ENCODE data around the gene MRLN. TPM values are rescaled to one million over a fixed set of nuclear protein-coding genes. Genes with fewer than 3 reads are reported as not detected.
A peak's percentile ranks its signal among the peaks of the same experiment; 100 is the strongest.

MRLN gene
- total RNA-seq, 1 donor from 2014 or later, result not detected

- peaks cover 6% of the 10 kb centered on the region for H3K27me3 Mint-ChIP-seq (ENCODE audit: insufficient read depth, low read depth)
- peak within 1 kb of the TSS; percentile 89 for H3K4me3 ChIP-seq
- H3K4me3 Mint-ChIP-seq, result peak within 1 kb of the TSS; percentile 92
- H3K9ac ChIP-seq, result peak within 1 kb of the TSS; percentile 78
- H3K36me3 Mint-ChIP-seq, result peaks cover 7% of the 10 kb centered on the region
- peak within 1 kb of the TSS; percentile 96 for H2AFZ ChIP-seq (replicated peaks)
- H3K27me3 ChIP-seq, result peaks cover 12% of the 10 kb centered on the region
- peaks cover 41% of the 10 kb centered on the region for H3K79me2 ChIP-seq (ENCODE audit: low read depth)
- H3K9me3 ChIP-seq (ENCODE audit: low read depth), result no peaks in the 10 kb centered on the region
- peaks cover 8% of the 10 kb centered on the region for H3K4me1 ChIP-seq
- peak within 1 kb of the TSS; percentile 98 for H3K4me2 ChIP-seq
- H3K36me3 ChIP-seq, result no peaks in the 10 kb centered on the region
- H3F3A ChIP-seq (ENCODE audit: low read depth), result no peaks in the 10 kb centered on the region
- DNase-seq (ENCODE audit: low spot score), result peak; percentile 89
- TF ChIP-seq EZH2phosphoT487 (IDR thresholded peaks at IDR 0.05) (peak; percentile 12), EZH2 (IDR thresholded peaks at IDR 0.05) (peak; percentile 25), CTCF (IDR thresholded peaks at IDR 0.05) (peak; percentile 55)
- no peaks in the 10 kb centered on the region for H4K20me1 ChIP-seq (ENCODE audit: low read depth)
- peaks cover 6% of the 10 kb centered on the region for H3K4me1 Mint-ChIP-seq
- peak within 1 kb of the TSS; percentile 78 for H3K27ac ChIP-seq
- H3K9me3 Mint-ChIP-seq, result no peaks in the 10 kb centered on the region
- peak within 1 kb of the TSS; percentile 54 for H3K27ac Mint-ChIP-seq
Measured at GRCh38 chr10:59709395-59710125, 43.7 kb downstream of the MRLN start, which contains the start of gene SLC16A9. TSS of gene SLC16A9 (minus strand) at chr10:59709850. CDS start at chr10:59684291, 25,559 bp downstream.

GRCh38 chr10:59708816-59709394 lies 44.4 kb downstream of the MRLN start:
- Mint-ChIP-seq H3K27me3 (ENCODE audit: insufficient read depth, low read depth) (peaks cover 6% of the 10 kb centered on the region), H3K4me1 (peaks cover 6% of the 10 kb centered on the region), H3K9me3 (no peaks in the 10 kb centered on the region), H3K36me3 (peaks cover 11% of the 10 kb centered on the region), H3K27ac (peak overlapping the region; percentile 48), H3K4me3 (peak overlapping the region; percentile 92)
- Histone ChIP-seq H3F3A (ENCODE audit: low read depth) (no peaks in the 10 kb centered on the region), H3K27me3 (peaks cover 12% of the 10 kb centered on the region), H3K9me3 (ENCODE audit: low read depth) (no peaks in the 10 kb centered on the region), H3K36me3 (no peaks in the 10 kb centered on the region), H3K79me2 (ENCODE audit: low read depth) (peaks cover 44% of the 10 kb centered on the region), H3K27ac (no peak overlapping the region), H3K9ac (peak overlapping the region; percentile 78), H4K20me1 (ENCODE audit: low read depth) (no peaks in the 10 kb centered on the region), H3K4me3 (peak overlapping the region; percentile 89), H3K4me2 (peak overlapping the region; percentile 98), H2AFZ (replicated peaks) (peak overlapping the region; percentile 96), H3K4me1 (peaks cover 8% of the 10 kb centered on the region)
- peak; percentile 61 for DNase-seq (ENCODE audit: low spot score)
- TF ChIP-seq EZH2 (IDR thresholded peaks at IDR 0.05) (peak; percentile 0), CTCF (IDR thresholded peaks at IDR 0.05) (no peak)

GRCh38 chr10:59706851-59707797 lies 46.1 kb downstream of the MRLN start:
- Mint-ChIP-seq H3K4me3 (peak overlapping the region; percentile 79), H3K9me3 (no peaks in the 10 kb centered on the region), H3K27me3 (ENCODE audit: insufficient read depth, low read depth) (peaks cover 6% of the 10 kb centered on the region), H3K36me3 (peaks cover 12% of the 10 kb centered on the region), H3K27ac (no peak overlapping the region), H3K4me1 (peaks cover 6% of the 10 kb centered on the region)
- no peak for TF ChIP-seq EZH2 (IDR thresholded peaks at IDR 0.05)
- no peak for TF ChIP-seq CTCF (IDR thresholded peaks at IDR 0.05)
- TF ChIP-seq EZH2phosphoT487 (IDR thresholded peaks at IDR 0.05), result no peak
- Histone ChIP-seq H3K27ac (no peak overlapping the region), H3K36me3 (no peaks in the 10 kb centered on the region), H3K9ac (no peak overlapping the region), H3F3A (ENCODE audit: low read depth) (no peaks in the 10 kb centered on the region), H3K79me2 (ENCODE audit: low read depth) (peaks cover 44% of the 10 kb centered on the region), H3K4me1 (peaks cover 8% of the 10 kb centered on the region), H3K9me3 (ENCODE audit: low read depth) (no peaks in the 10 kb centered on the region), H4K20me1 (ENCODE audit: low read depth) (no peaks in the 10 kb centered on the region), H3K4me2 (peak overlapping the region; percentile 98), H3K27me3 (peaks cover 12% of the 10 kb centered on the region), H2AFZ (replicated peaks) (no peak overlapping the region), H3K4me3 (no peak overlapping the region)
- no peak for DNase-seq (ENCODE audit: low spot score)

Measured in neural progenitor cell (in vitro differentiated cells).